GM12878 (cell line): ENCODE measurements around the gene KRTAP5-3. TPM values are rescaled to one million over a fixed set of nuclear protein-coding genes. Genes with fewer than 3 reads are reported as not detected.

Experiments used
- BCL11A ChIP-seq: IDR thresholded peaks from 2 replicates; pipeline ENCODE4 v1.6.1; 2011; ENCODE audit warnings: low read depth, low read length
- CREB1 ChIP-seq: IDR thresholded peaks from 2 replicates; pipeline ENCODE4 v1.6.1; 2012; ENCODE audit warnings: low read depth, mild to moderate bottlenecking, inconsistent platforms
- DPF2 ChIP-seq: fragments of 450-650 bp; IDR thresholded peaks from 2 replicates; pipeline ENCODE4 v1.6.1; 2017; ENCODE audit warnings: mild to moderate bottlenecking
- EP300 ChIP-seq, 2 experiments: fragments of 150-350 bp in 1 of 2; IDR thresholded peaks; 2 replicates each; pipeline ENCODE4 v1.6.1; 2011 to 2012; ENCODE audit warnings: low read depth in 2 of 2, low read length in 2 of 2, borderline replicate concordance in 1 of 2, improper control_type of control experiment in 1 of 2, inconsistent platforms in 1 of 2; ENCODE audit not compliant: control insufficient read depth in 1 of 2
- FOXK2 ChIP-seq: fragments of 450-650 bp; IDR thresholded peaks from 2 replicates; pipeline ENCODE4 v1.6.1; 2017; ENCODE audit warnings: mild to moderate bottlenecking, moderate library complexity
- GATAD2B ChIP-seq: fragments of 450-650 bp; conservative IDR thresholded peaks from 2 replicates; pipeline ENCODE4 v1.6.1; 2017; ENCODE audit warnings: low read depth, mild to moderate bottlenecking, moderate library complexity
- JUND ChIP-seq: IDR thresholded peaks from 2 replicates; pipeline ENCODE4 v1.6.1; 2012; ENCODE audit warnings: low read depth, mild to moderate bottlenecking, low read length, improper control_type of control experiment, moderate library complexity
- NR2C2 ChIP-seq: IDR thresholded peaks from 2 replicates; pipeline ENCODE4 v1.6.1; 2011; ENCODE audit warnings: borderline replicate concordance, low read depth; ENCODE audit not compliant: control insufficient read depth, insufficient read length
- NR2F1 ChIP-seq: fragments of 450-650 bp; conservative IDR thresholded peaks from 2 replicates; pipeline ENCODE4 v1.6.1; 2017; ENCODE audit warnings: mild to moderate bottlenecking
- SP1 ChIP-seq: IDR thresholded peaks from one replicate; pipeline ENCODE4 v1.6.1; 2011; ENCODE audit warnings: low read depth, low read length
- ZNF384 ChIP-seq: IDR thresholded peaks from 2 replicates; pipeline ENCODE4 v1.6.1; 2012; ENCODE audit warnings: low read depth, mild to moderate bottlenecking, low read length, improper control_type of control experiment, borderline replicate concordance
- polyA plus RNA-seq, 11 experiments: library from polyadenylated mRNA; depleted of rRNA in 4 of 11; unstranded in 6 of 11; stranded (reverse) in 5 of 11; fragments of >200 nt; fragmentation: Nextera tagmentation in 4 of 11; fragmentation: Illumina TruSeq in 1 of 11; extraction: Ambion mirVana in 4 of 11; extraction: Trizol in 1 of 11; gene quantifications; 1 replicate in 1 of 11; 2 replicates in 10 of 11; pipeline versions ENCODE4 v1.2.1 to v1.2.3, GENCODE V29; 2011 to 2016; ENCODE audit warnings: inconsistent platforms in 2 of 11, missing spikeins in 2 of 11, low read depth in 1 of 11
- total RNA-seq, 4 experiments: library from RNA; depleted of rRNA in 3 of 4; stranded (reverse); fragments of >200 nt in 3 of 4; fragmentation: Illumina TruSeq in 1 of 4; extraction: Trizol in 1 of 4; gene quantifications; 2 replicates each; pipeline versions ENCODE4 v1.2.1 to v1.2.3, GENCODE V29; 2013 to 2021
- TF ChIP-seq, protein P1 (sequence below): IDR thresholded peaks from 2 replicates; pipeline ENCODE4 v1.6.1; 2012; ENCODE audit warnings: low read length, inconsistent platforms
- TF ChIP-seq, protein P2 (sequence below): IDR thresholded peaks from 2 replicates; pipeline ENCODE4 v1.6.1; 2012; ENCODE audit warnings: low read depth, low read length, improper control_type of control experiment
- TF ChIP-seq, protein P3 (sequence below): fragments of 450-650 bp; IDR thresholded peaks from 2 replicates; pipeline ENCODE4 v1.6.1; 2016; ENCODE audit warnings: mild to moderate bottlenecking

KRTAP5-3 gene
- total and polyA plus RNA-seq, 10 of the 15 experiments (the other 5 are each of a cell fraction or from before 2014, with no cell fraction given): not detected

DNA sequence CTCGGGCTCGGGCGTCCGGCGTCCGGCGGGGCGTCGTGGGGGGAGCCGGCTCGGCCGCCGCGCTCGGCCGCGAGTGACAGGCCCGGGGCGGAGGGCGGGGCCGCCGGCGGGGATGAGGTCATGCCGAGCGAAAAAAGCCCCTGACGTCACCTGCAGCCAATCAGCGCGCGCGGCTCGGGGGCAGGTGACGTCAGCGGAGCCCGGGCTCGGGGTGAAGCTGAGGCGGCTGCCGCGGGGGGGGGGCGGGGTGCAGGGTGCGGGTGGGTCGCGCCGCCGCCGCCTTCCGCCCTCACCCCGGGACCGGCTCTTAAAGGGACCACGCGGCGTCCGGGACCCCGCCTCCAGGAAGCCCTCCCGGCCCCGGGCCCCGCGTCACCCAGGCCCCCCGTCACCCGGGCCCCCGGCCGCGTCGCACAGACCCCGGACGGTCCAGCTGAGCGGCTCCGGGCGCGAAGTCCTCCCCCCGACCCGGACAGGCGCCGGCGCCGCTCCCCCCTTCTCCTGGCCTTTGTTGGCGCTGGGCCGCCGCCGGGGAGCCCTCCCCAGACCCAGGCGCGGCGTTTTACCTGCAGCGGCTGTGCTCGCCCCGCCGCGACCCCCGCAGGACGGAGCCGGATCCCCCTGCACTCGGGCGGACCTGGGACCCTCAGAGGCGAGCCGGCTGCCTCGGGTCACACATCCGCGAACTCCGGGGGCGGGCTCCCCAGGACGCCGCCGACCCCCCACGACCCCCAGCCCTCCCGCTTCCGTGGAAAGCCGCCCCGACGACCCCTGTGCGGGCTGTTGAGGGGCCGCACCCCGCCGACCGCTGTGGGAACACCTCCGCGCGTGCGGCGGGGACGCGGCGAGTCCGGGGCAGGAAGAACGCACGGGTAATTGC, 35.8 kb downstream of the KRTAP5-3 start, which contains the start of gene DUSP8 (continued):
- TF ChIP-seq, protein P1, sequence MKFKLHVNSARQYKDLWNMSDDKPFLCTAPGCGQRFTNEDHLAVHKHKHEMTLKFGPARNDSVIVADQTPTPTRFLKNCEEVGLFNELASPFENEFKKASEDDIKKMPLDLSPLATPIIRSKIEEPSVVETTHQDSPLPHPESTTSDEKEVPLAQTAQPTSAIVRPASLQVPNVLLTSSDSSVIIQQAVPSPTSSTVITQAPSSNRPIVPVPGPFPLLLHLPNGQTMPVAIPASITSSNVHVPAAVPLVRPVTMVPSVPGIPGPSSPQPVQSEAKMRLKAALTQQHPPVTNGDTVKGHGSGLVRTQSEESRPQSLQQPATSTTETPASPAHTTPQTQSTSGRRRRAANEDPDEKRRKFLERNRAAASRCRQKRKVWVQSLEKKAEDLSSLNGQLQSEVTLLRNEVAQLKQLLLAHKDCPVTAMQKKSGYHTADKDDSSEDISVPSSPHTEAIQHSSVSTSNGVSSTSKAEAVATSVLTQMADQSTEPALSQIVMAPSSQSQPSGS: peak; percentile 91
- no peak for TF ChIP-seq BCL11A
- no peak for TF ChIP-seq ZNF384
- TF ChIP-seq GATAD2B: 0 out of 2 replicates have a peak, but pooled peaks have one; percentile 36
- no peak for TF ChIP-seq SP1
- TF ChIP-seq, protein P2, sequence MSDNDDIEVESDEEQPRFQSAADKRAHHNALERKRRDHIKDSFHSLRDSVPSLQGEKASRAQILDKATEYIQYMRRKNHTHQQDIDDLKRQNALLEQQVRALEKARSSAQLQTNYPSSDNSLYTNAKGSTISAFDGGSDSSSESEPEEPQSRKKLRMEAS: no peak
- TF ChIP-seq NR2F1: 0 out of 2 replicates have a peak, but pooled peaks have one; percentile 17
- TF ChIP-seq NR2C2: no peak
- TF ChIP-seq FOXK2: no peak
- TF ChIP-seq DPF2: 0 out of 2 replicates have a peak, but pooled peaks have one; percentile 36
- no peak for TF ChIP-seq EP300 (IDR thresholded peaks at IDR 0.05; ENCODE audit: borderline replicate concordance in 1 of 2, control insufficient read depth in 1 of 2, low read depth in 2 of 2, low read length in 2 of 2)
- TF ChIP-seq, protein P3, sequence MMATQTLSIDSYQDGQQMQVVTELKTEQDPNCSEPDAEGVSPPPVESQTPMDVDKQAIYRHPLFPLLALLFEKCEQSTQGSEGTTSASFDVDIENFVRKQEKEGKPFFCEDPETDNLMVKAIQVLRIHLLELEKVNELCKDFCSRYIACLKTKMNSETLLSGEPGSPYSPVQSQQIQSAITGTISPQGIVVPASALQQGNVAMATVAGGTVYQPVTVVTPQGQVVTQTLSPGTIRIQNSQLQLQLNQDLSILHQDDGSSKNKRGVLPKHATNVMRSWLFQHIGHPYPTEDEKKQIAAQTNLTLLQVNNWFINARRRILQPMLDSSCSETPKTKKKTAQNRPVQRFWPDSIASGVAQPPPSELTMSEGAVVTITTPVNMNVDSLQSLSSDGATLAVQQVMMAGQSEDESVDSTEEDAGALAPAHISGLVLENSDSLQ: 0 out of 2 replicates have a peak, but pooled peaks have one; percentile 20
- TF ChIP-seq JUND: peak; percentile 82
- TF ChIP-seq CREB1: peak; percentile 88
- TF ChIP-seq, all 136 proteins: peak for 15
